Nephron (organoid): ENCODE data around the gene BAG3.
"Not testable (repeated sequence)": the region's sequence is repeated elsewhere in the genome, so short reads cannot be mapped to it uniquely, and the experiment has no call there.

Experiments used
- H3K27ac Mint-ChIP-seq, 3 experiments: 2 replicates each; pipeline ENCODE4 v1.8.0; 2020; ENCODE audit warnings: mixed read lengths in 3 of 3, mild to moderate bottlenecking in 2 of 3, moderate library complexity in 1 of 3
- H3K27me3 Mint-ChIP-seq: 2 replicates; pipeline ENCODE4 v1.8.0; 2021; ENCODE audit warnings: low read depth, mild to moderate bottlenecking, moderate library complexity, mixed read lengths
- H3K36me3 Mint-ChIP-seq: 2 replicates; pipeline ENCODE4 v1.8.0; 2020; ENCODE audit warnings: low read depth, mixed read lengths
- H3K4me1 Mint-ChIP-seq: 2 replicates; pipeline ENCODE4 v1.8.0; 2020; ENCODE audit warnings: mixed read lengths
- H3K4me3 Mint-ChIP-seq, 3 experiments: 2 replicates each; pipeline ENCODE4 v1.8.0; 2020; ENCODE audit warnings: mild to moderate bottlenecking in 3 of 3, mixed read lengths in 3 of 3, moderate library complexity in 2 of 3
- H3K9me3 Mint-ChIP-seq: 2 replicates; pipeline ENCODE4 v1.8.0; 2020; ENCODE audit warnings: mixed read lengths
- TF ChIP-seq, protein P1 (sequence below), 3 experiments: fragments of 200-600 bp; sonication (generic); IDR thresholded peaks; one replicate each; pipeline ENCODE4 v1.5.0; 2021; ENCODE audit warnings: antibody characterized with exemption in 3 of 3; ENCODE audit not compliant: unreplicated experiment in 3 of 3

BAG3 gene

GRCh38 chr10:119706521-119707278, 55.5 kb downstream of the BAG3 start:
- no peak overlapping the region for H3K4me3 Mint-ChIP-seq
- no peaks in the 10 kb centered on the region for H3K36me3 Mint-ChIP-seq
- peaks cover 6% of the 10 kb centered on the region for H3K4me1 Mint-ChIP-seq
- peak overlapping the region in 2 of 3 experiments; percentile 25 to 71 for H3K27ac Mint-ChIP-seq
- H3K9me3 Mint-ChIP-seq: peaks cover 13% of the 10 kb centered on the region
- TF ChIP-seq, protein P1, sequence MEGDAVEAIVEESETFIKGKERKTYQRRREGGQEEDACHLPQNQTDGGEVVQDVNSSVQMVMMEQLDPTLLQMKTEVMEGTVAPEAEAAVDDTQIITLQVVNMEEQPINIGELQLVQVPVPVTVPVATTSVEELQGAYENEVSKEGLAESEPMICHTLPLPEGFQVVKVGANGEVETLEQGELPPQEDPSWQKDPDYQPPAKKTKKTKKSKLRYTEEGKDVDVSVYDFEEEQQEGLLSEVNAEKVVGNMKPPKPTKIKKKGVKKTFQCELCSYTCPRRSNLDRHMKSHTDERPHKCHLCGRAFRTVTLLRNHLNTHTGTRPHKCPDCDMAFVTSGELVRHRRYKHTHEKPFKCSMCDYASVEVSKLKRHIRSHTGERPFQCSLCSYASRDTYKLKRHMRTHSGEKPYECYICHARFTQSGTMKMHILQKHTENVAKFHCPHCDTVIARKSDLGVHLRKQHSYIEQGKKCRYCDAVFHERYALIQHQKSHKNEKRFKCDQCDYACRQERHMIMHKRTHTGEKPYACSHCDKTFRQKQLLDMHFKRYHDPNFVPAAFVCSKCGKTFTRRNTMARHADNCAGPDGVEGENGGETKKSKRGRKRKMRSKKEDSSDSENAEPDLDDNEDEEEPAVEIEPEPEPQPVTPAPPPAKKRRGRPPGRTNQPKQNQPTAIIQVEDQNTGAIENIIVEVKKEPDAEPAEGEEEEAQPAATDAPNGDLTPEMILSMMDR (IDR thresholded peaks at IDR 0.05; ENCODE audit: unreplicated experiment in 3 of 3): no peak
- no peaks in the 10 kb centered on the region for H3K27me3 Mint-ChIP-seq

DNA sequence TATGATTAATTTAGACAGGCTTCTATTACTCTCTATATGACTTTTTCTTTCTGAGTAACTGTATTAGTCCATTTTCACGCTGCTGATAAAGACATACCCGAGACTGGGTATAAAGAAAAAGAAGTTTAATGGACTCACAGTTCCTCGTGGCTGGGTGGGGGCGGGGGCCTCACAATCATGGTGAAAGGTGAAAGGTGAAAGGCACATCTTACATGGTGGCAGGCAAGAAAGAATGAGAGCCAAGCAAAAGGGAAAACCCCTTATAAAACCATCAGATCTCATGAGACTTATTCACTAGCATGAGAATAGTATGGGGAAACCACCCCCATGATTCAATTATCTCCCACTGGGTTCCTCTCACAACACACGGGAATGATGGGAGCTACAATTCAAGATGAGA, 56.2 kb downstream of the BAG3 start:
- peaks cover 15% of the 10 kb centered on the region for H3K9me3 Mint-ChIP-seq
- not testable (repeated sequence) for H3K27me3 Mint-ChIP-seq, H3K36me3 Mint-ChIP-seq, H3K4me1 Mint-ChIP-seq, H3K4me3 Mint-ChIP-seq, H3K27ac Mint-ChIP-seq

- not testable (repeated sequence) for H3K27ac Mint-ChIP-seq, H3K4me3 Mint-ChIP-seq, H3K27me3 Mint-ChIP-seq, H3K36me3 Mint-ChIP-seq
- H3K4me1 Mint-ChIP-seq: peaks cover 16% of the 10 kb centered on the region
- peaks cover 14% of the 10 kb centered on the region for H3K9me3 Mint-ChIP-seq
These were observed 59.8 kb downstream of the BAG3 start for GRCh38 chr10:119710935-119711334.

GRCh38 chr10:119713744-119714483, 62.7 kb downstream of the BAG3 start:
- H3K27me3 Mint-ChIP-seq: peaks cover 4% of the 10 kb centered on the region
- H3K4me1 Mint-ChIP-seq: peaks cover 14% of the 10 kb centered on the region
- no peak overlapping the region for H3K4me3 Mint-ChIP-seq
- peaks cover 7% of the 10 kb centered on the region for H3K9me3 Mint-ChIP-seq
- H3K36me3 Mint-ChIP-seq: no peaks in the 10 kb centered on the region
- H3K27ac Mint-ChIP-seq: peak overlapping the region in 2 of 3 experiments; percentile 2 to 34
- TF ChIP-seq, protein P1 (IDR thresholded peaks at IDR 0.05; ENCODE audit: unreplicated experiment in 3 of 3): no peak

GRCh38 chr10:119714484-119714816, 63.3 kb downstream of the BAG3 start:
- Mint-ChIP-seq H3K27me3 (peaks cover 4% of the 10 kb centered on the region), H3K4me3 (no peak overlapping the region), H3K4me1 (peaks cover 14% of the 10 kb centered on the region), H3K9me3 (peaks cover 5% of the 10 kb centered on the region), H3K36me3 (no peaks in the 10 kb centered on the region), H3K27ac (peak overlapping the region in 2 of 3 experiments; percentile 2 to 34)
- TF ChIP-seq, protein P1 (IDR thresholded peaks at IDR 0.05; ENCODE audit: unreplicated experiment in 3 of 3): no peak

- TF ChIP-seq, protein P1 (IDR thresholded peaks at IDR 0.05; ENCODE audit: unreplicated experiment in 3 of 3): no peak
- peaks cover 10% of the 10 kb centered on the region for H3K9me3 Mint-ChIP-seq
- peaks cover 4% of the 10 kb centered on the region for H3K36me3 Mint-ChIP-seq
- peaks cover 14% of the 10 kb centered on the region for H3K4me1 Mint-ChIP-seq
- peak overlapping the region; percentile 9 to 62 (median 26) for H3K27ac Mint-ChIP-seq
- H3K27me3 Mint-ChIP-seq: peaks cover 4% of the 10 kb centered on the region
- H3K4me3 Mint-ChIP-seq: no peak overlapping the region
These were observed 64.7 kb downstream of the BAG3 start for GRCh38 chr10:119715628-119716505.
